BJ (cell line): ENCODE measurements around the gene CHCHD6. TPM values are rescaled to one million over a fixed set of nuclear protein-coding genes. Genes with fewer than 3 reads are reported as not detected.

Experiments
- CTCF ChIA-PET: fragments of 350-600 bp; formaldehyde crosslinking; extraction: SDS; loops from one replicate; lab custom pipeline; 2021; ENCODE audit warnings: antibody characterized with exemption, inconsistent platforms; lab: Yijun Ruan, JAX
- POLR2A ChIA-PET: fragments of 300-600 bp; sonication (Branson Sonifier 250); formaldehyde crosslinking; extraction: SDS; loops from one replicate; lab custom pipeline; 2021; ENCODE audit warnings: antibody characterized with exemption; lab: Charles Lee
- DNase-seq: peaks from one replicate; pipeline ENCODE4 v3.0.0-alpha.2; 2011; ENCODE audit warnings: low read depth
- H3K27me3 ChIP-seq: 2 replicates; pipeline ENCODE4 v1.6.0; 2011; ENCODE audit warnings: low read length; ENCODE audit not compliant: control insufficient read depth, insufficient read depth
- H3K36me3 ChIP-seq: 2 replicates; pipeline ENCODE4 v1.5.1; 2011; ENCODE audit warnings: low read length; ENCODE audit not compliant: control insufficient read depth, insufficient read depth
- H3K4me3 ChIP-seq: 2 replicates; pipeline ENCODE4 v1.5.1; 2011; ENCODE audit warnings: low read depth, mild to moderate bottlenecking, control low read depth, low read length
- CTCF ChIP-seq: IDR thresholded peaks from 2 replicates; pipeline ENCODE4 v1.5.1; 2011; ENCODE audit warnings: low read depth, mild to moderate bottlenecking, control low read depth, inconsistent platforms, low read length, moderate library complexity; ENCODE audit not compliant: insufficient read depth
- polyA plus RNA-seq: library from polyadenylated mRNA; depleted of rRNA; stranded (reverse); fragments of >200 nt; gene quantifications from 2 replicates; pipeline ENCODE4 v1.2.3, GENCODE V29; 2011

Gene CHCHD6
- polyA plus RNA-seq, 1 experiment = 23.7 TPM

- TF ChIP-seq CTCF = no peak
- CTCF ChIA-PET = interaction anchor here (1.2 kb wide), 1 partner anchor 10 kb away, joined by 4 read pairs; no protein-coding TSS in a partner anchor
- DNase-seq = no peak
- H3K27me3 ChIP-seq = no peaks in the 10 kb centered on the region
- POLR2A ChIA-PET = no interaction called here
- H3K4me3 ChIP-seq = no peak overlapping the region
- no peaks in the 10 kb centered on the region for H3K36me3 ChIP-seq
Observed at GRCh38 chr3:126807795-126808194, 103.8 kb downstream of the CHCHD6 start.

GRCh38 chr3:126811530-126811929, 107.5 kb downstream of the CHCHD6 start:
- ChIA-PET CTCF (interaction anchor here (0.9 kb wide), 1 partner anchor 13 kb away, joined by 3 read pairs; no protein-coding TSS in a partner anchor), POLR2A (interaction anchor here (0.5 kb wide), 1 partner anchor 33 kb away, joined by 4 read pairs; no protein-coding TSS in a partner anchor)
- Histone ChIP-seq H3K27me3 (no peaks in the 10 kb centered on the region), H3K36me3 (no peaks in the 10 kb centered on the region), H3K4me3 (no peak overlapping the region)
- TF ChIP-seq CTCF = no peak
- peak; percentile 39 for DNase-seq

- no peak overlapping the region for H3K4me3 ChIP-seq
- no peaks in the 10 kb centered on the region for H3K27me3 ChIP-seq
- DNase-seq = no peak
- no peak for TF ChIP-seq CTCF
- ChIA-PET POLR2A (no interaction called here), CTCF (interaction anchor here (1.0 to 1.7 kb wide), 2 partner anchors 21 to 64 kb away, joined by 4 to 6 read pairs; no protein-coding TSS in a partner anchor)
- no peaks in the 10 kb centered on the region for H3K36me3 ChIP-seq
Observed at GRCh38 chr3:126816298-126816697, 112.3 kb downstream of the CHCHD6 start.

- DNase-seq = no peak
- no peak for TF ChIP-seq CTCF
- no peaks in the 10 kb centered on the region for H3K27me3 ChIP-seq
- ChIA-PET CTCF (interaction anchor here (0.8 kb wide), 1 partner anchor 10 kb away, joined by 4 read pairs; no protein-coding TSS in a partner anchor), POLR2A (interaction anchor here (0.9 kb wide), 1 partner anchor 18 kb away, joined by 3 read pairs; no protein-coding TSS in a partner anchor)
- no peak overlapping the region for H3K4me3 ChIP-seq
- H3K36me3 ChIP-seq = no peaks in the 10 kb centered on the region
Observed at GRCh38 chr3:126816986-126817777, 113.1 kb downstream of the CHCHD6 start.

GRCh38 chr3:126817781-126818180, 113.7 kb downstream of the CHCHD6 start:
- CTCF ChIA-PET = interaction anchor here (0.8 kb wide), 2 partner anchors 10 to 18 kb away, joined by 3 to 4 read pairs; no protein-coding TSS in a partner anchor

More at GRCh38 chr3:126817781-126818180, 113.7 kb downstream of the CHCHD6 start:
- no peaks in the 10 kb centered on the region for H3K36me3 ChIP-seq
- no peak overlapping the region for H3K4me3 ChIP-seq
- H3K27me3 ChIP-seq = no peaks in the 10 kb centered on the region
- POLR2A ChIA-PET = interaction anchor here (0.9 kb wide), 1 partner anchor 18 kb away, joined by 3 read pairs; no protein-coding TSS in a partner anchor
- no peak for TF ChIP-seq CTCF
- no peak for DNase-seq
